Activated B cell treated with CpG ODN at 0.5 μM for 24 hours (primary cell): ENCODE measurements around the gene STX10. TPM values are rescaled to one million over a fixed set of nuclear protein-coding genes. Genes with fewer than 3 reads are reported as not detected.
"Not testable (repeated sequence)": the region's sequence is repeated elsewhere in the genome, so short reads cannot be mapped to it uniquely, and the experiment has no call there.

Experiments used
- ATAC-seq: fragments of 200-7000 bp; cut with Tn5 transposase; one replicate; pipeline ENCODE4 v1.10.0; 2021; ENCODE audit warnings: low read depth, mild to moderate bottlenecking, moderate library complexity
- CTCF ChIA-PET: fragments of 350-600 bp; sonication (Branson Sonifier 250); formaldehyde crosslinking; loops from one replicate; lab custom pipeline; 2021; ENCODE audit warnings: antibody characterized with exemption; lab: Charles Lee
- POLR2A ChIA-PET: fragments of 350-600 bp; sonication (Branson Sonifier 250); formaldehyde crosslinking; loops from one replicate; lab custom pipeline; 2021; ENCODE audit warnings: antibody characterized with exemption; lab: Charles Lee
- DNase-seq: peaks from one replicate; pipeline ENCODE4 v3.0.0; 2022
- H3K27ac Mint-ChIP-seq: one replicate; pipeline ENCODE4 v1.8.0; 2020; ENCODE audit warnings: mixed read lengths
- H3K27me3 Mint-ChIP-seq: one replicate; pipeline ENCODE4 v1.8.0; 2021; ENCODE audit warnings: mixed read lengths
- H3K36me3 Mint-ChIP-seq: one replicate; pipeline ENCODE4 v1.8.0; 2021; ENCODE audit warnings: low read depth, mixed read lengths
- H3K4me1 Mint-ChIP-seq: one replicate; pipeline ENCODE4 v1.8.0; 2021; ENCODE audit warnings: mixed read lengths
- H3K4me3 Mint-ChIP-seq: one replicate; pipeline ENCODE4 v1.8.0; 2020; ENCODE audit warnings: mild to moderate bottlenecking, mixed read lengths
- H3K9me3 Mint-ChIP-seq: one replicate; pipeline ENCODE4 v1.8.0; 2020; ENCODE audit warnings: mixed read lengths
- CTCF ChIP-seq: fragments of 200-600 bp; IDR thresholded peaks from one replicate; pipeline ENCODE4 v1.8.0; 2022; ENCODE audit warnings: antibody characterized with exemption, mild to moderate bottlenecking
- intact Hi-C: fragments of 100-400 bp; cut with micrococcal nuclease; formaldehyde crosslinking; loops from one replicate; pipeline ENCODE4 v1.15.1; 2024
- total RNA-seq: library from RNA; stranded (reverse); gene quantifications from 2 replicates; pipeline ENCODE4 v1.2.3, GENCODE V29; 2022

The STX10 gene
- total RNA-seq, 1 donor from 2014 or later, result 43.6 TPM

- Mint-ChIP-seq H3K4me3 (peak overlapping the region; percentile 21), H3K4me1 (peaks cover 91% of the 10 kb centered on the region), H3K27me3 (no peaks in the 10 kb centered on the region), H3K9me3 (no peaks in the 10 kb centered on the region), H3K36me3 (no peaks in the 10 kb centered on the region), H3K27ac (peak overlapping the region; percentile 98)
- no peak for DNase-seq
- ChIA-PET POLR2A (interaction anchor here (0.5 to 11.6 kb wide), 9 partner anchors 10 to 99 kb away, joined by 3 to 413 read pairs (median 7); partner anchors contain the start of genes IER2 and STX10), CTCF (interaction anchor here (1.1 to 5.5 kb wide), 5 partner anchors 13 to 65 kb away, joined by 3 to 38 read pairs (median 3); partner anchors contain the start of genes IER2 and STX10)
- no peak for ATAC-seq
- intact Hi-C loops, result no loop called here
- TF ChIP-seq CTCF, result no peak
Observed at GRCh38 chr19:13169769-13170168, 19.6 kb upstream of the STX10 start.

- not testable (repeated sequence) for H3K27me3 Mint-ChIP-seq, H3K4me3 Mint-ChIP-seq, H3K9me3 Mint-ChIP-seq, DNase-seq, ATAC-seq, H3K36me3 Mint-ChIP-seq
- Mint-ChIP-seq H3K27ac (peak overlapping the region; percentile 68), H3K4me1 (peaks cover 94% of the 10 kb centered on the region)
- POLR2A ChIA-PET, result interaction anchor here (0.9 to 11.6 kb wide), 6 partner anchors 9 to 95 kb away, joined by 3 to 413 read pairs (median 47); partner anchors contain the start of genes IER2, LYL1 and STX10
- intact Hi-C loops, result loop anchor here (2.0 kb wide), 1 partner anchor 15 kb away; the partner anchor contains the start of genes IER2 and STX10
- CTCF ChIA-PET, result interaction anchor here (0.6 to 5.5 kb wide), 3 partner anchors 10 to 29 kb away, joined by 3 to 38 read pairs (median 33); no protein-coding TSS in a partner anchor
Observed at GRCh38 chr19:13166151-13166550, 16.0 kb upstream of the STX10 start.

GRCh38 chr19:13165162-13165997 is 15.2 kb upstream of the STX10 start:
- Mint-ChIP-seq H3K4me1 (peaks cover 90% of the 10 kb centered on the region), H3K27ac (peak overlapping the region; percentile 89), H3K36me3 (no peaks in the 10 kb centered on the region), H3K27me3 (no peaks in the 10 kb centered on the region), H3K4me3 (no peak overlapping the region), H3K9me3 (no peaks in the 10 kb centered on the region)
- POLR2A ChIA-PET, result interaction anchor here (0.6 to 11.6 kb wide), 7 partner anchors 8 to 1514 kb away, joined by 3 to 413 read pairs (median 28); partner anchors contain the start of genes IER2, LYL1 and STX10
- no peak for DNase-seq
- no peak for TF ChIP-seq CTCF
- intact Hi-C loops, result no loop called here
- no peak for ATAC-seq
- CTCF ChIA-PET, result interaction anchor here (0.6 to 1.0 kb wide), 2 partner anchors 29 to 30 kb away, joined by 3 to 4 read pairs; no protein-coding TSS in a partner anchor

- CTCF ChIA-PET, result interaction anchor here (1.0 to 2.1 kb wide), 2 partner anchors 10 to 31 kb away, joined by 4 to 11 read pairs; no protein-coding TSS in a partner anchor
- POLR2A ChIA-PET, result interaction anchor here (0.6 to 11.6 kb wide), 11 partner anchors 8 to 1513 kb away, joined by 3 to 413 read pairs (median 21); partner anchors contain the start of genes IER2, LYL1 and STX10
- ATAC-seq, result no peak
- Mint-ChIP-seq H3K4me1 (peaks cover 88% of the 10 kb centered on the region), H3K27ac (peak overlapping the region; percentile 89), H3K36me3 (no peaks in the 10 kb centered on the region), H3K9me3 (no peaks in the 10 kb centered on the region), H3K4me3 (peak overlapping the region; percentile 84), H3K27me3 (no peaks in the 10 kb centered on the region)
- no peak for TF ChIP-seq CTCF
- peak; percentile 24 for DNase-seq
- intact Hi-C loops, result no loop called here
Observed at GRCh38 chr19:13164343-13165161, 14.4 kb upstream of the STX10 start.
